ENCODE data around the gene ARHGAP44. TPM values are rescaled to one million over a fixed set of nuclear protein-coding genes. Genes with fewer than 3 reads are reported as not detected.

The ARHGAP44 gene
- total RNA-seq, 2 experiments from 2014 or later: 0.26 to 0.37 TPM

- ChIA-PET POLR2A (no interaction called here), CTCF (no interaction called here)
- no peak overlapping the region for H3K27ac Mint-ChIP-seq
- no peaks in the 10 kb centered on the region for H3K4me1 Mint-ChIP-seq (ENCODE audit: low read depth)
- no peak for DNase-seq
- ATAC-seq: no peak
- H3K9me3 Mint-ChIP-seq (ENCODE audit: insufficient read depth): no peaks in the 10 kb centered on the region
- no peaks in the 10 kb centered on the region for H3K27me3 Mint-ChIP-seq (ENCODE audit: low read depth)
- H3K36me3 Mint-ChIP-seq (ENCODE audit: low read depth): peaks cover 58% of the 10 kb centered on the region
- H3K4me3 Mint-ChIP-seq: no peak overlapping the region
Observed at GRCh38 chr17:12993631-12994030, 204.3 kb downstream of the ARHGAP44 start.

GRCh38 chr17:12994341-12995074, 205.2 kb downstream of the ARHGAP44 start:
- ATAC-seq (no peak), DNase-seq (no peak)
- H3K4me3 Mint-ChIP-seq: no peak overlapping the region
- POLR2A ChIA-PET: interaction anchor here (0.9 kb wide), 1 partner anchor 24 kb away, joined by 5 read pairs; the partner anchor contains the start of gene ELAC2
- H3K27ac Mint-ChIP-seq: no peak overlapping the region
- H3K36me3 Mint-ChIP-seq (ENCODE audit: low read depth): peaks cover 62% of the 10 kb centered on the region
- CTCF ChIA-PET: no interaction called here
- no peaks in the 10 kb centered on the region for H3K9me3 Mint-ChIP-seq (ENCODE audit: insufficient read depth)
- no peaks in the 10 kb centered on the region for H3K27me3 Mint-ChIP-seq (ENCODE audit: low read depth)
- H3K4me1 Mint-ChIP-seq (ENCODE audit: low read depth): no peaks in the 10 kb centered on the region

GRCh38 chr17:12995106-12995895, 206.0 kb downstream of the ARHGAP44 start:
- CTCF ChIA-PET: no interaction called here
- POLR2A ChIA-PET: interaction anchor here (0.9 kb wide), 1 partner anchor 23 kb away, joined by 5 read pairs; the partner anchor contains the start of gene ELAC2
- H3K36me3 Mint-ChIP-seq (ENCODE audit: low read depth): peaks cover 58% of the 10 kb centered on the region

GRCh38 chr17:12995896-12996295, 206.6 kb downstream of the ARHGAP44 start:
- ATAC-seq: no peak
- H3K4me3 Mint-ChIP-seq: no peak overlapping the region
- H3K4me1 Mint-ChIP-seq (ENCODE audit: low read depth): no peaks in the 10 kb centered on the region
- H3K36me3 Mint-ChIP-seq (ENCODE audit: low read depth): peaks cover 60% of the 10 kb centered on the region
- no peaks in the 10 kb centered on the region for H3K27me3 Mint-ChIP-seq (ENCODE audit: low read depth)
- DNase-seq: no peak
- H3K27ac Mint-ChIP-seq: no peak overlapping the region
- no peaks in the 10 kb centered on the region for H3K9me3 Mint-ChIP-seq (ENCODE audit: insufficient read depth)
- POLR2A ChIA-PET: no interaction called here
- CTCF ChIA-PET: interaction anchor here (1.3 kb wide), 1 partner anchor 35 kb away, joined by 6 read pairs; no protein-coding TSS in a partner anchor

More at GRCh38 chr17:12995106-12995895, 206.0 kb downstream of the ARHGAP44 start:
- Mint-ChIP-seq H3K4me3 (no peak overlapping the region), H3K9me3 (ENCODE audit: insufficient read depth) (no peaks in the 10 kb centered on the region), H3K27me3 (ENCODE audit: low read depth) (no peaks in the 10 kb centered on the region), H3K4me1 (ENCODE audit: low read depth) (no peaks in the 10 kb centered on the region), H3K27ac (no peak overlapping the region)
- DNase-seq (no peak), ATAC-seq (no peak)

- no peak overlapping the region for H3K4me3 Mint-ChIP-seq
- POLR2A ChIA-PET: no interaction called here
- ATAC-seq: no peak
- H3K9me3 Mint-ChIP-seq (ENCODE audit: insufficient read depth): no peaks in the 10 kb centered on the region
- H3K27ac Mint-ChIP-seq: no peak overlapping the region
- no peak for DNase-seq
- no peaks in the 10 kb centered on the region for H3K4me1 Mint-ChIP-seq (ENCODE audit: low read depth)
- CTCF ChIA-PET: interaction anchor here (1.3 to 1.4 kb wide), 2 partner anchors 22 to 34 kb away, joined by 4 to 6 read pairs; partner anchors contain the start of gene ELAC2
- peaks cover 57% of the 10 kb centered on the region for H3K36me3 Mint-ChIP-seq (ENCODE audit: low read depth)
- no peaks in the 10 kb centered on the region for H3K27me3 Mint-ChIP-seq (ENCODE audit: low read depth)
Observed at GRCh38 chr17:12996357-12996756, 207.1 kb downstream of the ARHGAP44 start.

GRCh38 chr17:12996941-12997340, 207.6 kb downstream of the ARHGAP44 start:
- DNase-seq (no peak), ATAC-seq (no peak)
- Mint-ChIP-seq H3K27ac (no peak overlapping the region), H3K4me1 (ENCODE audit: low read depth) (no peaks in the 10 kb centered on the region), H3K27me3 (ENCODE audit: low read depth) (no peaks in the 10 kb centered on the region), H3K9me3 (ENCODE audit: insufficient read depth) (no peaks in the 10 kb centered on the region), H3K4me3 (no peak overlapping the region), H3K36me3 (ENCODE audit: low read depth) (peaks cover 51% of the 10 kb centered on the region)
- ChIA-PET CTCF (interaction anchor here (1.3 to 1.4 kb wide), 2 partner anchors 21 to 34 kb away, joined by 4 to 6 read pairs; partner anchors contain the start of gene ELAC2), POLR2A (no interaction called here)

- ChIA-PET POLR2A (interaction anchor here (0.5 to 0.9 kb wide), 2 partner anchors 20 to 77 kb away, joined by 3 read pairs; partner anchors contain the start of gene ELAC2), CTCF (interaction anchor here (1.0 kb wide), 1 partner anchor 32 kb away, joined by 3 read pairs; no protein-coding TSS in a partner anchor)
- ATAC-seq: no peak
- Mint-ChIP-seq H3K4me1 (ENCODE audit: low read depth) (no peaks in the 10 kb centered on the region), H3K27me3 (ENCODE audit: low read depth) (no peaks in the 10 kb centered on the region), H3K36me3 (ENCODE audit: low read depth) (peaks cover 45% of the 10 kb centered on the region), H3K9me3 (ENCODE audit: insufficient read depth) (no peaks in the 10 kb centered on the region), H3K4me3 (no peak overlapping the region), H3K27ac (no peak overlapping the region)
- no peak for DNase-seq
Observed at GRCh38 chr17:12998461-12998860, 209.2 kb downstream of the ARHGAP44 start.

- DNase-seq: no peak
- H3K4me3 Mint-ChIP-seq: no peak overlapping the region
- ATAC-seq: no peak
- peaks cover 1% of the 10 kb centered on the region for H3K4me1 Mint-ChIP-seq (ENCODE audit: low read depth)
- no peaks in the 10 kb centered on the region for H3K27me3 Mint-ChIP-seq (ENCODE audit: low read depth)
- ChIA-PET POLR2A (interaction anchor here (0.5 kb wide), 1 partner anchor 77 kb away, joined by 3 read pairs; no protein-coding TSS in a partner anchor), CTCF (no interaction called here)
- H3K36me3 Mint-ChIP-seq (ENCODE audit: low read depth): peaks cover 44% of the 10 kb centered on the region
- no peak overlapping the region for H3K27ac Mint-ChIP-seq
- H3K9me3 Mint-ChIP-seq (ENCODE audit: insufficient read depth): no peaks in the 10 kb centered on the region
Observed at GRCh38 chr17:12998874-12999273, 209.6 kb downstream of the ARHGAP44 start.

GRCh38 chr17:13000561-13000960, 211.3 kb downstream of the ARHGAP44 start:
- Mint-ChIP-seq H3K36me3 (ENCODE audit: low read depth) (peaks cover 49% of the 10 kb centered on the region), H3K4me1 (ENCODE audit: low read depth) (peaks cover 1% of the 10 kb centered on the region), H3K4me3 (no peak overlapping the region), H3K9me3 (ENCODE audit: insufficient read depth) (no peaks in the 10 kb centered on the region), H3K27me3 (ENCODE audit: low read depth) (no peaks in the 10 kb centered on the region), H3K27ac (no peak overlapping the region)
- ChIA-PET POLR2A (no interaction called here), CTCF (no interaction called here)
- DNase-seq: no peak
- no peak for ATAC-seq

GRCh38 chr17:13001991-13002615, 212.8 kb downstream of the ARHGAP44 start:
- no peak overlapping the region for H3K4me3 Mint-ChIP-seq
- H3K27ac Mint-ChIP-seq: no peak overlapping the region
- ATAC-seq (no peak), DNase-seq (no peak)
- peaks cover 40% of the 10 kb centered on the region for H3K36me3 Mint-ChIP-seq (ENCODE audit: low read depth)
- ChIA-PET POLR2A (interaction anchor here (0.7 kb wide), 1 partner anchor 18 kb away, joined by 3 read pairs; no protein-coding TSS in a partner anchor), CTCF (interaction anchor here (1.4 to 5.7 kb wide), 5 partner anchors 12 to 260 kb away, joined by 3 to 36 read pairs (median 9); partner anchors contain the start of gene ELAC2)
- peaks cover 1% of the 10 kb centered on the region for H3K4me1 Mint-ChIP-seq (ENCODE audit: low read depth)
- H3K27me3 Mint-ChIP-seq (ENCODE audit: low read depth): no peaks in the 10 kb centered on the region
- H3K9me3 Mint-ChIP-seq (ENCODE audit: insufficient read depth): no peaks in the 10 kb centered on the region

- no peaks in the 10 kb centered on the region for H3K9me3 Mint-ChIP-seq (ENCODE audit: insufficient read depth)
- H3K27me3 Mint-ChIP-seq (ENCODE audit: low read depth): no peaks in the 10 kb centered on the region
- H3K36me3 Mint-ChIP-seq (ENCODE audit: low read depth): peaks cover 39% of the 10 kb centered on the region
- POLR2A ChIA-PET: interaction anchor here (0.7 kb wide), 1 partner anchor 17 kb away, joined by 3 read pairs; no protein-coding TSS in a partner anchor
- peak; percentile 55 for ATAC-seq
- CTCF ChIA-PET: interaction anchor here (1.4 to 5.7 kb wide), 5 partner anchors 11 to 261 kb away, joined by 3 to 36 read pairs (median 9); partner anchors contain the start of gene ELAC2
- peaks cover 1% of the 10 kb centered on the region for H3K4me1 Mint-ChIP-seq (ENCODE audit: low read depth)
- peak; percentile 53 for DNase-seq
- H3K27ac Mint-ChIP-seq: no peak overlapping the region
- H3K4me3 Mint-ChIP-seq: no peak overlapping the region
Observed at GRCh38 chr17:13002761-13003453, 213.6 kb downstream of the ARHGAP44 start.
